ENCODE results near the gene MRPL12. TPM values are rescaled to one million over a fixed set of nuclear protein-coding genes. Genes with fewer than 3 reads are reported as not detected.

Gene MRPL12
- total RNA-seq, 2 donors from 2014 or later = 17.1 to 45.8 TPM

GRCh38 chr17:81713556-81714411, 10.6 kb downstream of the MRPL12 start:
- DNase-seq = peak; percentile 53 to 71 (median 64)
- Histone ChIP-seq H3K27ac (peak overlapping the region; percentile 68 to 95 (median 92)), H3K4me3 (peak overlapping the region; percentile 20 to 58)

GRCh38 chr17:81714412-81715106, 11.4 kb downstream of the MRPL12 start:
- H3K9me3 ChIP-seq = no peaks in the 10 kb centered on the region
- H3K27me3 ChIP-seq = no peaks in the 10 kb centered on the region
- 83 to 86% methylated on average over 23 to 39 of the region's 39 CpGs for WGBS, 2 donors
- peak overlapping the region; percentile 68 to 95 (median 92) for H3K27ac ChIP-seq
- peaks cover 54% of the 10 kb centered on the region for H3K4me1 ChIP-seq
- intact Hi-C loops (cut with DNase I) = no loop called here
- ATAC-seq = no peak
- TF ChIP-seq CTCF (IDR thresholded peaks at IDR 0.05) = no peak
- no peak for TF ChIP-seq POLR2A (IDR thresholded peaks at IDR 0.05)
- H3K4me3 ChIP-seq = no peak overlapping the region
- DNase-seq = no peak
- peaks cover 0 to 3% of the 10 kb centered on the region in 2 donors for H3K36me3 ChIP-seq (replicated peaks in 1 of 2; ENCODE audit: insufficient read depth in 1 of 2, low read depth in 2 of 2)

More at GRCh38 chr17:81713556-81714411, 10.6 kb downstream of the MRPL12 start:
- Histone ChIP-seq H3K4me1 (peaks cover 54% of the 10 kb centered on the region), H3K36me3 (replicated peaks in 1 of 2; ENCODE audit: insufficient read depth in 1 of 2, low read depth in 2 of 2) (peaks cover 0 to 3% of the 10 kb centered on the region in 2 donors), H3K9me3 (no peaks in the 10 kb centered on the region), H3K27me3 (no peaks in the 10 kb centered on the region)
- WGBS, 2 donors = 29% methylated on average over 17 to 36 of the region's 36 CpGs
- intact Hi-C loops (cut with DNase I) = no loop called here
- TF ChIP-seq CTCF (IDR thresholded peaks at IDR 0.05) (peak in 1 of 7 experiments; percentile 2), POLR2A (IDR thresholded peaks at IDR 0.05) (no peak)
- ATAC-seq = peak; percentile 12

- intact Hi-C loops (cut with DNase I) = no loop called here
- no peak for DNase-seq
- no peaks in the 10 kb centered on the region for H3K9me3 ChIP-seq
- no peak overlapping the region for H3K27ac ChIP-seq
- no peak for ATAC-seq
- no peak overlapping the region for H3K4me3 ChIP-seq
- WGBS, 2 donors = 87% methylated on average over 6 to 27 of the region's 32 CpGs
- H3K27me3 ChIP-seq = no peaks in the 10 kb centered on the region
- peaks cover 48% of the 10 kb centered on the region for H3K4me1 ChIP-seq
- H3K36me3 ChIP-seq (replicated peaks in 1 of 2; ENCODE audit: insufficient read depth in 1 of 2, low read depth in 2 of 2) = peaks cover 0 to 3% of the 10 kb centered on the region in 2 donors
- TF ChIP-seq CTCF (IDR thresholded peaks at IDR 0.05) (no peak), POLR2A (IDR thresholded peaks at IDR 0.05) (no peak)
Observed at GRCh38 chr17:81715107-81715871, 12.1 kb downstream of the MRPL12 start.

- Histone ChIP-seq H3K27me3 (no peaks in the 10 kb centered on the region), H3K4me3 (no peak overlapping the region), H3K4me1 (peaks cover 40% of the 10 kb centered on the region), H3K9me3 (no peaks in the 10 kb centered on the region), H3K27ac (no peak overlapping the region), H3K36me3 (replicated peaks in 1 of 2; ENCODE audit: insufficient read depth in 1 of 2, low read depth in 2 of 2) (peaks cover 0 to 3% of the 10 kb centered on the region in 2 donors)
- DNase-seq (no peak), ATAC-seq (no peak)
- TF ChIP-seq CTCF (IDR thresholded peaks at IDR 0.05) (no peak), POLR2A (IDR thresholded peaks at IDR 0.05) (no peak)
- WGBS, 2 donors = 91% methylated on average over 39 of the region's 43 CpGs; no CpG with 5 or more reads in 1 of the 2 donors
- intact Hi-C loops (cut with DNase I) = no loop called here
Observed at GRCh38 chr17:81715872-81716673, 12.9 kb downstream of the MRPL12 start.
